PC-3 (cell line): ENCODE measurements around the gene ACBD4. TPM values are rescaled to one million over a fixed set of nuclear protein-coding genes. Genes with fewer than 3 reads are reported as not detected.

Source experiments
- ATAC-seq: fragments of 200-7000 bp; cut with Tn5 transposase; 2 replicates; pipeline ENCODE4 v1.9.1; 2020; ENCODE audit warnings: mild to moderate bottlenecking, moderate library complexity
- BruUV-seq: library from RNA; stranded (reverse); fragments of 400-500 nt; replicated peaks from 2 replicates; lab custom pipeline; 2021; lab: Mats Ljungman, UMichigan
- CTCF ChIA-PET: fragments of 300-600 bp; sonication (Branson Sonifier 250); formaldehyde crosslinking; loops from one replicate; lab custom pipeline; 2022; ENCODE audit warnings: antibody characterized with exemption; lab: Charles Lee
- POLR2A ChIA-PET: fragments of 300-600 bp; sonication (Branson Sonifier 250); formaldehyde crosslinking; loops from one replicate; lab custom pipeline; 2022; ENCODE audit warnings: antibody characterized with exemption; ENCODE audit not compliant: unreplicated experiment; lab: Charles Lee
- DNase-seq: peaks from one replicate; pipeline ENCODE4 v3.0.0-alpha.2; 2015
- H2AFZ ChIP-seq: fragments of 300-600 bp; sonication (generic); 2 replicates; pipeline ENCODE4 v1.6.0; 2016; ENCODE audit warnings: antibody characterized with exemption, low read length
- H3F3A ChIP-seq: fragments of 300-600 bp; sonication (generic); one replicate; pipeline ENCODE4 v1.6.0; 2017; ENCODE audit warnings: antibody characterized with exemption, low read length, control low read depth, mild to moderate bottlenecking; ENCODE audit not compliant: unreplicated experiment
- H3K27ac ChIP-seq: fragments of 300-600 bp; sonication (generic); 2 replicates; pipeline ENCODE4 v1.5.1; 2016; ENCODE audit warnings: mild to moderate bottlenecking, low read length
- H3K27me3 ChIP-seq: fragments of 300-600 bp; sonication (generic); 2 replicates; pipeline ENCODE4 v1.6.1; 2016; ENCODE audit warnings: low read length, mixed read lengths
- H3K36me3 ChIP-seq: fragments of 300-600 bp; sonication (generic); 2 replicates; pipeline ENCODE4 v1.6.1; 2016; ENCODE audit warnings: low read depth, mixed run types, low read length, mixed read lengths
- H3K4me1 ChIP-seq: fragments of 300-600 bp; sonication (generic); 2 replicates; pipeline ENCODE4 v1.5.1; 2016; ENCODE audit warnings: low read length; ENCODE audit not compliant: insufficient read depth
- H3K4me2 ChIP-seq: fragments of 300-600 bp; sonication (generic); 2 replicates; pipeline ENCODE4 v1.6.0; 2016; ENCODE audit warnings: low read length
- H3K4me3 ChIP-seq: fragments of 300-600 bp; sonication (generic); 2 replicates; pipeline ENCODE4 v1.5.1; 2016; ENCODE audit warnings: mild to moderate bottlenecking, low read length, mixed read lengths
- H3K79me2 ChIP-seq: fragments of 300-600 bp; sonication (generic); 2 replicates; pipeline ENCODE4 v1.6.1; 2017; ENCODE audit warnings: low read length, mixed read lengths
- H3K9ac ChIP-seq: fragments of 300-600 bp; sonication (generic); 2 replicates; pipeline ENCODE4 v1.6.0; 2016; ENCODE audit warnings: mild to moderate bottlenecking, low read length
- H3K9me2 ChIP-seq: fragments of 300-600 bp; sonication (generic); replicated peaks from 2 replicates; pipeline ENCODE4 v1.6.1; 2016; ENCODE audit warnings: mixed run types, low read length, mixed read lengths
- H3K9me3 ChIP-seq: fragments of 300-600 bp; sonication (generic); 2 replicates; pipeline ENCODE4 v1.6.1; 2016; ENCODE audit warnings: low read length, mixed read lengths
- H4K20me1 ChIP-seq: fragments of 300-600 bp; sonication (generic); 2 replicates; pipeline ENCODE4 v1.6.1; 2016; ENCODE audit warnings: low read length, mixed read lengths
- EZH2 ChIP-seq: fragments of 300-600 bp; sonication (generic); IDR thresholded peaks from one replicate; pipeline ENCODE4 v1.6.1; 2017; ENCODE audit warnings: antibody characterized with exemption, mild to moderate bottlenecking, low read length; ENCODE audit not compliant: unreplicated experiment
- EZH2phosphoT487 ChIP-seq: fragments of 300-600 bp; sonication (generic); IDR thresholded peaks from 2 replicates; pipeline ENCODE4 v1.6.1; 2018; ENCODE audit warnings: mild to moderate bottlenecking, antibody characterized with exemption, low read length, borderline replicate concordance
- intact Hi-C: fragments of 100-400 bp; cut with micrococcal nuclease; formaldehyde crosslinking; loops from 2 replicates; pipeline ENCODE4 v1.9.0; 2023
- total RNA-seq: library from RNA; depleted of rRNA; stranded (reverse); fragments of >200 nt; gene quantifications from 2 replicates; pipeline ENCODE4 v1.2.3, GENCODE V29; 2014
- TF ChIP-seq, protein P1 (sequence below): fragments of 300-600 bp; sonication (generic); conservative IDR thresholded peaks from 2 replicates; pipeline ENCODE4 v1.5.1; 2017; ENCODE audit warnings: antibody characterized with exemption, low read depth, mild to moderate bottlenecking, low read length

The ACBD4 gene
- total RNA-seq, 1 experiment from 2014 or later = 12.9 TPM

DNA sequence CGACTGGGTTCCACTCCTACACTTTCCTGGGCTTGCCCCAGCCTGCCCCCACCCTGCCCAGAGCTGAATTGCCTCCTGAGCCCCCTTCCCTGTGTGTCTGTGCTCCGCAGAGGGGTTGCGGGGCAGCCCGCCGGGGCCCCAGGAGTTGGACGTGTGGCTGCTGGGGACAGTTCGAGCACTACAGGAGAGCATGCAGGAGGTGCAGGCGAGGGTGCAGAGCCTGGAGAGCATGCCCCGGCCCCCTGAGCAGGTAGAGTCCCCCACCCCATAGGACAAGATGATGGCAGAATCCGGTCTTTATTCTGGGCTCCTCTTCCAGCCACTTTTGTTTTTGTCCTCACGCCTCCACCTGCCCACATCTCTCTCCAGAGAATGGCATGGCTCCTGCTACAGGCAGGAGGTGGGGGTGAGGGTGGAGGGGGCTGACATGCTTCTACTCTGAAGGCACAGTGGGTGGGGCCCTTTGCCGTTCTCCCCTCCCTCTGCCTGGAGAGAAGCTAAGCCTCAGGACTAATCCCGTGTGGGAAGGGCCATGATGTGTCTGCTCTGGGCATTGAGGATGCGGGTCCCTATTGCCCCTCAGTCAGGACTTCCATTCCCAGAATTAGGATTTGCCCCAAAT is 3.5 kb downstream of the ACBD4 start:
- Histone ChIP-seq H3K4me1 (peaks cover 9% of the 10 kb centered on the region), H3F3A (peaks cover 3% of the 10 kb centered on the region), H4K20me1 (no peaks in the 10 kb centered on the region), H3K79me2 (peaks cover 7% of the 10 kb centered on the region; the same call in 1 of the 2 replicates), H3K9me3 (no peaks in the 10 kb centered on the region), H3K4me2 (no peak overlapping the region), H3K27ac (no peak overlapping the region), H3K27me3 (no peaks in the 10 kb centered on the region), H3K36me3 (no peaks in the 10 kb centered on the region), H3K9me2 (no peaks in the 10 kb centered on the region), H2AFZ (no peak overlapping the region), H3K4me3 (no peak overlapping the region), H3K9ac (no peak overlapping the region)
- DNase-seq (no peak), ATAC-seq (no peak)
- POLR2A ChIA-PET = no interaction called here
- CTCF ChIA-PET = no interaction called here
- intact Hi-C loops = loop anchor here (10.0 kb wide), 1 partner anchor 176 kb away; the partner anchor contains the start of gene MAP3K14
- no TSS peak for BruUV-seq
- TF ChIP-seq EZH2 (no peak), EZH2phosphoT487 (no peak)
- TF ChIP-seq, protein P1, sequence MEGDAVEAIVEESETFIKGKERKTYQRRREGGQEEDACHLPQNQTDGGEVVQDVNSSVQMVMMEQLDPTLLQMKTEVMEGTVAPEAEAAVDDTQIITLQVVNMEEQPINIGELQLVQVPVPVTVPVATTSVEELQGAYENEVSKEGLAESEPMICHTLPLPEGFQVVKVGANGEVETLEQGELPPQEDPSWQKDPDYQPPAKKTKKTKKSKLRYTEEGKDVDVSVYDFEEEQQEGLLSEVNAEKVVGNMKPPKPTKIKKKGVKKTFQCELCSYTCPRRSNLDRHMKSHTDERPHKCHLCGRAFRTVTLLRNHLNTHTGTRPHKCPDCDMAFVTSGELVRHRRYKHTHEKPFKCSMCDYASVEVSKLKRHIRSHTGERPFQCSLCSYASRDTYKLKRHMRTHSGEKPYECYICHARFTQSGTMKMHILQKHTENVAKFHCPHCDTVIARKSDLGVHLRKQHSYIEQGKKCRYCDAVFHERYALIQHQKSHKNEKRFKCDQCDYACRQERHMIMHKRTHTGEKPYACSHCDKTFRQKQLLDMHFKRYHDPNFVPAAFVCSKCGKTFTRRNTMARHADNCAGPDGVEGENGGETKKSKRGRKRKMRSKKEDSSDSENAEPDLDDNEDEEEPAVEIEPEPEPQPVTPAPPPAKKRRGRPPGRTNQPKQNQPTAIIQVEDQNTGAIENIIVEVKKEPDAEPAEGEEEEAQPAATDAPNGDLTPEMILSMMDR = no peak

DNA sequence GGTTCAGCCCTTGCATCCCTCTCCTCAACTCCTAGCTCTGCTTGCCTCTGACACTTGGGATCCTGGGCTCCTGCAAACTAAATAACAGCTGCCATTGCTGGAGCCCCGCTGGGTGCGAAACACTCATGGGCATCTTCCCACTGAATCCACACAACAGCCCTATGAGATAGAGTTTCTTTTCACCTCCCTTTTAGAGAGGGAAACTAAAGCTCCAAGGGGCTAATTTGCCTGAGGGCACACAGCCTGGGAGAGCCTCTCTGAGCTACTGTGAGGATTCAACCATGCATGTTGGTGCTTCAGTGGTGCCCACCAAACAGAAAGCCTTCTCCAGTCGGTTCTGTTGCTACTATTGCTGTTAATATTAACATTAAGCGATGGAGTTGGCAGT is 4.0 kb downstream of the ACBD4 start:
- ATAC-seq = no peak
- POLR2A ChIA-PET = no interaction called here

More for the DNA sequence above, 4.0 kb downstream of the ACBD4 start:
- no peaks in the 10 kb centered on the region for H3K9me2 ChIP-seq
- no peaks in the 10 kb centered on the region for H3K27me3 ChIP-seq
- no peaks in the 10 kb centered on the region for H4K20me1 ChIP-seq
- H3K4me1 ChIP-seq = peaks cover 10% of the 10 kb centered on the region
- H3K9me3 ChIP-seq = no peaks in the 10 kb centered on the region
- TF ChIP-seq EZH2 (no peak), EZH2phosphoT487 (no peak)
- TF ChIP-seq, protein P1 = no peak
- no peak overlapping the region for H3K9ac ChIP-seq
- BruUV-seq = no TSS peak
- no peak overlapping the region for H3K27ac ChIP-seq
- CTCF ChIA-PET = no interaction called here
- peaks cover 3% of the 10 kb centered on the region for H3F3A ChIP-seq
- H2AFZ ChIP-seq = no peak overlapping the region
- no peak overlapping the region for H3K4me3 ChIP-seq
- no peak for DNase-seq
- H3K36me3 ChIP-seq = no peaks in the 10 kb centered on the region
- intact Hi-C loops = loop anchor here (10.0 kb wide), 1 partner anchor 175 kb away; the partner anchor contains the start of gene MAP3K14
- no peak overlapping the region for H3K4me2 ChIP-seq
- peaks cover 7% of the 10 kb centered on the region; the same call in 1 of the 2 replicates for H3K79me2 ChIP-seq
